Smooth muscle cell of the brain vasculature (primary cell): Measurements from ENCODE around the gene DYNLT3.

Experiments
- DNase-seq: peaks from one replicate; pipeline ENCODE4 v3.0.0-alpha.2; 2012; ENCODE audit warnings: low read depth, low spot score

Gene DYNLT3, protein sequence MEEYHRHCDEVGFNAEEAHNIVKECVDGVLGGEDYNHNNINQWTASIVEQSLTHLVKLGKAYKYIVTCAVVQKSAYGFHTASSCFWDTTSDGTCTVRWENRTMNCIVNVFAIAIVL

DNA sequence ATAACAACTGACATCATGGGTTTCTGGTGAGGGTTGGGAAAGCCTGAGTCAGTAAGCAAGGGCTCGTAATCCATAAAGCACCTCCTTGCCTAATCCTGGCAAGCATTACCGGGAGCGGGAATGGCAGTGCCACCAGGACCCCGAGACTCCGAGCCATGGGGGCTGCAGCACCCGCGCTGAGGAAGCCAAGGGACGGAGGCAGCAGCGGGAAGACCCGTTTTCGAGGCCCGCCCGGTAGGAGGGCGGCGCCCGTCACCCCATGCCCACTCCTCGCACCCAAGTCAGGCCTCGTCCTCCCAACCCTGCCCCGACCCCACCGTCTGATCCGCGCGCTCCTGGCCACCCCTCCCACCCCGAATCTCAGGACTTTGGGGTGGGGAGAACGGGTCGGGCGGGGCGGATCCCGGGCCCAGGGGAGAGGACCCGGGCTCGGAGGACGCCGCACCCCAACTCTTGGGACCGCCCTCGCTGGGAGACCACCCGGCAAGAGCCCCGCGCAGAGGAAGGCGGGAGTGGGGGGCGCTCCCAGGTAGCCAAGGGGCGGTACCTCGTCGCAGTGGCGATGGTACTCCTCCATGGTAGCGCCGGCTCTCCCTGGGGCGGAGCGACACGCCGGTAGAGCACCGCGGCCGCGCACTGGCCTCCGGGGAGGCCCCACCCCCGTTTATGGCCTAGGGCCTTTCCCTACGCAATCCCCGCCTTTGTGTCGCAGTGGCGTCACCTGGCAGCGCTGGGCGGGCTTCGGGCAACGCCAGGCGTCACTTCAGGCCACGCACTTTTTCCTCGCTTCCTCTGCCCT, at the start of gene DYNLT3:
DYNLT3 (minus strand) TSS at position 638 of the 799 bp plus-strand sequence; CDS start at position 577, 61 bp downstream.
- no peak for DNase-seq

DNA sequence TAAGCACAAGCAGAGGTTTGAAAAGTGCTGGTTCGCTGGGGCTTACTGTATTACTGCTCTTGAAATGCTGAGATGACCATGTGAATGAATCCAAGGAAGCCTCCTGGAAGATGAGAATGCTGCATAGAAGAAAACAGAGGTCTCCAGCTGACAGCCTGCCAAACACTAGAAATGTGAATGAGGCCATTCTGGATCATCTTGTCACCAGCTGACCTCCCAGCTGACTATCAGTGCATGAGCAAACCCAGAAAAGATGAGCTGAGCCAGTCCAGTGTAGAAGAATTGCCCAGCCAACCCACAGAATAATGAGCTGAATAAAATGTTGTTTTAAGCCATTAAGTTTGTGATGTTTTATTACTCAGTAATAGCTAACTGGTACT, 49.1 kb upstream of the DYNLT3 start:
- no peak for DNase-seq

DNA sequence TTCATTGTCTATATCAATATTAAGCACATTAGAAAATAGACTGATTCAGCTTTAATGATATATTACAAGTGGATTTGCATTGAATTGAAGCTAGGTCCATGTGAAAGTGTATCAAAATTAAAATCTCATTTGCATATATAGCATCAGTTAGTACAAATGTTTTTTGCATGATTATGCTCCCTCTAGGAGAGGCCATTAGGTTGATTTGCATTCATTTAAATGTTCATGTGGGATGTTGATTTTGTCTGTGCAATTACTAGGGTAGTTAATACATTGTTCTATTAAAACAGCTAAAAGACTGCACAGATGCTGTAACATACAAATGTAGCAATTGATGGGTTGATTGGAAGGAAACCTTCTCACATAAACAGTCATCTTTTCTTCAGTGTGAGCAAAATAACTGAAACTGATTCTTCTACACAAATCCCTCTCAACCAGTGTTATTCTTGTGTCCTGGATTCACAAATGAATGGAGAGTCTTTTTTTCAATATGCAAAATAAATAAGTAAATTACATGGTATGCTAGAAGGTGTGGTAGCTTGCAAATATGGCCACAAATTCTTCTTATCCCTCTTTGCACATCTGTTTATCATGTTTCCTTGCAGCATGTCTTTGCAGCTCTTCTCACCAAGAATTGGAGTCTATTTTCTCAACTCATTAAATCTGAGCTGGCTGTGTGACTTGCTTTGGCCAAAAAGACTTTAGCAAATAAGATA, 48.6 kb upstream of the DYNLT3 start:
- no peak for DNase-seq

DNA sequence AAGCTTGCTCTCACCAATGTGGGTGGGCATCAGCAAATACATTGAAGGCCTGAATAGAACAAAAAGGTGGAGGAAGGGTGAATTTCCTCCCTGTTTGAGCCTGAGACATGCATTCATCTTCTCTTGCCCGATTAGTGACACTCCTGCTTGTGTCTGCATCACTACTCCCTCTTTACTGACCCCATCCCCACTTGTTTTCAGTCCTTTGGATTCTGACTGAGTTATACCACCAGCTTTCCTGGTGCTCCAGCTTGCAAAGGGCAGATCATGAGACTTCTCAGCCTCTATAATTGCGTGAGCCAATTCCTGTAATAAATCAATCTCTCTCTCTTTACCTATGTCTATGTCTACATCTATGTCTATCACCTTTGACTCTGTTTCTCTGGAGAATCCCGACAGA, 47.4 kb upstream of the DYNLT3 start:
- DNase-seq, result no peak

DNA sequence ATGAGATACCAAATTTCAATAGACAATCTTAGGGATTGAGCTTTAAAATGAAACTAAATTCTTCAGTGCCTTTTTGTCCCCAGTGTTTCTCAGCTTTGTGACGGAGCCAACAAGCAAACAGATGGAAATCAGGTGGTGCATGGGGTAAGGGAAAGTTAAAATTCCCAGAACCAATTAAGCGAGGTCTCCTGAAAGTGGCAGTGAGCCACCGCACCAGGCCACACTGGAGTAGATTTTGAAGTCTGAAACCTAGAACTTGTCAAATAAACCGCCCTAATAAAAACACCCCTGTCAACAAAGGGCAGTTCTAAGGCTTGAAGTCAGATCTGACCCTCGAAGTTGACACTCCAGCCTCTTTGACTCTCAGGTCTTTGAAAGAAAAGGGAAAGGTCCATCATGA, 40.6 kb upstream of the DYNLT3 start:
- DNase-seq, result no peak

DNA sequence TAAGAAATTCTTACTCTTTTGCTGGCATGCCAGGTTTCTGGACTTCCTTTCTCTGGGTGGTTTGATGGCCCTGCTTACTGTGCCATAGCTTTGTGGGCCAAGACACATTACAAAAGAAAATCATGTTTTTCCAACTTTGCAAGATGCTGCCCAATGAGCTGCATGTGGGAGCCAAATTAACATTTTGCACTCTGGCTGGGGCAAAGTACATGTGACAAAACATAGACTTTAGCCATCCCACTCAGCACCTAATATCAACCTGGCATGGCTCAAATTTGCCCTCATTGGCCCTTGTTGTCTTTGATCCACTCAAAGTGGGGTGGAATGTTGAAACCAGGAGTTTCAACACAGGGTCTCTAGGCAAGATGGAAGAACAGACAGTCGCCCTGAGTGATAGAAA, 40.0 kb upstream of the DYNLT3 start:
- DNase-seq, result no peak

DNA sequence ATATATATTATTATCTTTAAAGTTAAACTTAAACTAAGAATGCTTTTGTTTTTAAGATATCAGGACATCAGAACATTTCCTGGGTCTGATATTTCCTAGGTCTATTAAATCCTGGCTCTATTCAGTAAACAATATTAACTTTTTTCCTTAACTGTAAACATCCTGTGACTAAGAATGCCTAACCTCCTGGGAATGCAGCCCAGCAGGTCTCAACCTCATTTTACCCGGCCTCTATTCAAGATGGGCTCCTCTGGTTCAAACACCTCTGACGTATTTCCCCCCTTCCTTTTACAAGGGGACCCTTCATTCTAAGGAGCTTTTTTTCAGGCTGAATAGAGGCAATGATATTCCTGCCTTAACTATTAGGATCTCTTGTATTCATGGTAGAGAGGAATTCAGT, 35.8 kb upstream of the DYNLT3 start:
- no peak for DNase-seq

DNA sequence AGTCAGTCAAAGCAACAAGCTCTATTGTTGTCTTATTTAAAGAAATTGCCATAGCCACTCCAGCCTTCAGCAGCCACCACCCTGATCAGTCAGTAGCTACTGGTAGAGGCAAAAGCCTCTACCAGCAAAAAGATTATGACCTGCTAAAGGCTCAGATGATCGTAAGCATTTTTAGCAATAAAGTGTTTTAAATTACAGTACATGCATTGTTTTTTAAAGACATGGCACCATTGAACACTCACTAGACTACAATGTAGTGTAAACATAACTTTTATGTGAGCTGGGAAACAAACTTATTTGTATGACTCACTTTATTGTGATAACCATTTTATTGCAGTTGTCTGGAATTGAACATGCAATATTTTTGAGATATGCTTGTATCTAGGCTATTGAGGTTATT, 32.3 kb upstream of the DYNLT3 start:
- no peak for DNase-seq

DNA sequence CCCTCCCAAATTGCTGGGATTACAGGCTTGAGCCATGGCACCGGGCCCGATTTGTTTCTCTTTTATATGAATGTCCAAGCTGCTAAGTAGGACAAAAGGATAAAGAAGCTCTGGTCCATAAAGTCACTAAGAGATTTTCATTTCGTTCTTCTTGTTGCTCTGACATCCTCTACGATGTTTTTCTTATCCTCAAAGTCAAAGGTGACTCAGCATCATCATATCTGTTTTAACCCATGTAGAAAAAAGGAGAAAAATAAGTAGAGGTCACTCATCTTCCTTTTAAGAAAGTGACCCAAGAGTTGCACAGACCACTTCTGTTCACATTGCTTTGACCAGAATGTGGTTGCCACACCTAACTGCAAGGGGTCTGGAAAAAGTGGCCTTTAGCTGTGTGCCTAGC, 29.3 kb upstream of the DYNLT3 start:
- no peak for DNase-seq

DNA sequence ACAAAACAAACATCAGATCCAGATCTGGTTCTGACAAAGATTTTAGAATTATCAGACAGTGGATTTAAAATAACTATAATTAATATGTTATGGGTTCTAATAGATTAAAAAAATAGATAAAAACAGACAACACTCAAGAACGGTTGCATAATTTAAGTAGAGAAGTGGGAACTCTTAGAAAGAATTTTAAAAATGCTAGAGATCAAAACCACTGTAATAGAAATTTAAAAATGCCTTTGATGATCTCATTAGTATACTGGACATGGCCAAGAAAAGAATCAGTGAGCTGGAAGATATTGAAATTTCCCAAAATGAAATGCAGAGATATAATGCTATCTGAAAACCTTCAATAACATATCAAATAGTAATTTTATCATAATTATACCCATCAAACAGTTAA, 28.3 kb upstream of the DYNLT3 start:
- no peak for DNase-seq

DNA sequence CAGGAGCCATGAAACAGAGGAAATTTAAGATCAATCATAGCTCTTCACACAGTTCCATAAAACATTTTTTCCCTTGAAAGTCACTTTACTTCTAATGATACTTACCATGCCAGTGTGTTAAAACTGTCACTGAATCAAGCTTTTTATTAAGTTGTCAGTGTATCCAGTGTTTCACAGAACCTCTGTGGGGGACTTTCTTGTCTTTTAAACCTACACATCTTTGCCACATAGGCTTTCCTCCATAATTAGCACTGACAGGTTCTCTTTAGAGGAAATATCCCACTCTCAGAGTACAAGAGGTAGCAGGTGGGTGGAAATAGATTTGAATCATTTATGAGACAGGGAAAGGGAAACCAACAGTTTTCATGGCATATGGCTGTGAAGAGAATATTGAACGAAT, 25.8 kb upstream of the DYNLT3 start:
- DNase-seq, result no peak

DNA sequence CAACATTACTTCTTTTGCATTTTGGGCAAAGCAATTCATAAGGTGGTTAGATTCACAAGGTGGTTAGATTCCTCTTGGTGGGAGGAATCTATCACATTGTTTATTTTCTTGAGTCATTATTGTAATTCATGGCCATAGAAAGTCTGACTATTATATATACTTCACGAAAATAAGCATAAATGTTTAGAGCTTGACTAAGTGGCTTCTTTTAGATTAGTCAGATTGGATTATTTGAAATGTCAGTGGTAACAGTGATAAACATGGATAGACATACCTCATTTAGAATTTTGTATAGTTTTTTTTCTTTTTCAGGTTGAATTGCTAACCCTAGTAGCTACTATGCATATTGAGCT, 24.9 kb upstream of the DYNLT3 start:
- no peak for DNase-seq

DNA sequence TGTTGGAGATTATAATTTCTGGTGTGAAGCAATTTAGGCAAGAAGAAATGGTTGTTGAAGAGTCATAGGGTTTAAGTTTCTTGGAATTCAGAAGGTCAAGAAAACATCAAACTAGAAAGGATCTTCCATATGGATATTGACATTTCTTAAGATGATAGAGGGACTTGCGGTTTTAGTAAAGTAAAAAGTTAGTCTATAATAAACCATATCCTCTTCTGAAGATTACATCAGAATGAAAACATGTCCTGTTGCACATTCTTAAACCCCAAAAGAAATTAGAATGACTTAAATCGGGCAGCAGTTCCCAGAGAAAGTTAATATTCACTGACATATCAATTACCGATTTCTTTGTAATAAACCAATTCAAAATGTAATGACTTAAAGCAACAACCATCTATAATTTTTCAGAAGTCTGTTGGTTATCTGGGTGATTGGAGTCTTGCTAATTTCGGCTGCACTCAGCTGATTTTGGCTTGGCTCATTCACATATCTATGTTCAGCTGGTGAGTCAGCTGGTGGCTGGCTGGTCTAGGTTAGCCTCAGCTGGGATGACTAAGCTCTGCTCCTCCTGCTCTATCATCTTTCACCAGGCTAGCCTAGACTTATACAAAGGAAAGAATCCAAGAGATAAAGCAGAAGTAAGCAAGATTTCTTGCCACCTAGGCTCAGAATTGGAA, 24.4 kb upstream of the DYNLT3 start:
- peak; percentile 47 for DNase-seq

DNA sequence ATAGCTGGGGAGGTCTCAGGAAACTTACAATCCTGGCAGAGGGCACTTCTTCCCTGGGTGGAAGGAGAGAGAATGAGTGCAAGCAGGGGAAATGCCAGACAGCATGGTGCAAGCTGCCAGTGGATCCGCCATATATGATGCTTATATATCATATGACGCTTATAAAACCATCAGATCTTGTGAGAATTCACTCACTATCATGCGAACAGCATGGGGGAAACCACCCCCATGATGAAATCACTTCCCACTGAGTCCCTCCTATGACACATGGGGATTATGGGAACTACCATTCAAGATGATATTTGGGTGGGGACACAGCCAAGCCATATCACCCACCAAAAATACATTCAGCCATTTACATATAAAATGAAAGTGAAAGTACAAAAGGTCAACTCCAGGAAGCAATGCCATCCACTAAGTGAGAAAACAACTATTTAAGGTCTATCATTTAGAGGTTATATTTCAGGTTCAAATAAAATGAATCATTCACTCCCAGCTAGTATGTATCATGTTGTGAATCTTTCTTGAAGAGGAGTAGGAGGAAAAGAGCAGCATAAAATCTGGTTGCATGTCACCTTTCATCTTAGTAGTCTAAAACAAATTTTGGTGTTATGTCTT, 20.3 kb upstream of the DYNLT3 start:
- DNase-seq, result no peak

DNA sequence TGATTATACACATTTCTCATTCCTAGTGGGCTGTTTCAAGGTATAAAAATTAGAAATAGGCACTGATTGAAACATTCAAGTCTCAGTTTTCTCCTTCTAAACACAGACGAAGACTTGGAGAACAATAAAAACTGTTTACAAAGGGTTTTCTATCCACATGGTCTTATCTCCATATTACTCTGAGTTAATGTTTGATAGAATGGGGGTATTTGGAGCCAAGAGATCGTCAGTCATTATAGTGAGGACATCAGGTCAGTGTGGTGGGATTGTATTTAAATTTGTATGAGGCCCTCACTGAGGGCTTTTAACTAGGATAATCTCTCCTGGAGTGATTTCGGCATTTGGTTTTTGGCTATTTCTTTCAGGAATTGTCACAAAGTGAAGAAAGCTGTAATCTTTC, 16.4 kb upstream of the DYNLT3 start:
- no peak for DNase-seq

DNA sequence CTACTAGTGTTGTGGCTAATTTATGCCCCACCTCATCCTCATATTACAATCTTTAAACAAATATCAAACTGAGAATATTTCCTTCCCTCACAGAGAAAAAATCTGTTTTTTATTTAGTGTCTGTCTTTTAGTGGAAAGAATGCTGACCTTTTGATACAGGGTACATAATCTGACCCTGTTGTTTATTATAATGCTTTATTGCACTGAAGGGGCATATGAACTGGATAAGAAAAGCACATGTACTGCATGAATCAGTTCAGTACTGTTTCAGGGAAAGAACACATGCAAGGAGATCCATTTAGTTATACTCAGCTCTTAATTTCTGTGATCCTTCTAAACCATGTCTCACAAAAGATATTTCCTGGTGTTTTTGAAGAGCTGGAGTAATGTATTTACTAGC, 15.5 kb upstream of the DYNLT3 start:
- no peak for DNase-seq

DNA sequence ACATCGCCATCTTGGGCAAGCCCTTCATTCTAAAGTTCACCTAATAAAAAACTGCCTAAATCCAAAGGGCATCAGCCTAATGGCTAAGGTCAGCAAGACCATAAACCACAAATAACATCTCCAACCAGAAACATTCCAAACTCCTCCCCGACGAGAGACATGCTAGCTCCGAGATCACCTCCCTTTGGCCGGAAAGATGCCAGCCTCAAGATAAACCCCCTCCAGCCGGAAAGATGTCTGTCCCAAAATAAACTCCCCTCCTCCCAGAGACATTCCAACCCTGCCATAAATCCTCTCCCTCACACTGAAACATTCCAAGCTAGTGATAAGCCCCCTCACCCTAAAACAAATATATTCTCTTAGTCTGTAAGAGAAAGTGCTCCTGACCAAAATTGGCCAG, 13.3 kb upstream of the DYNLT3 start:
- DNase-seq, result no peak

DNA sequence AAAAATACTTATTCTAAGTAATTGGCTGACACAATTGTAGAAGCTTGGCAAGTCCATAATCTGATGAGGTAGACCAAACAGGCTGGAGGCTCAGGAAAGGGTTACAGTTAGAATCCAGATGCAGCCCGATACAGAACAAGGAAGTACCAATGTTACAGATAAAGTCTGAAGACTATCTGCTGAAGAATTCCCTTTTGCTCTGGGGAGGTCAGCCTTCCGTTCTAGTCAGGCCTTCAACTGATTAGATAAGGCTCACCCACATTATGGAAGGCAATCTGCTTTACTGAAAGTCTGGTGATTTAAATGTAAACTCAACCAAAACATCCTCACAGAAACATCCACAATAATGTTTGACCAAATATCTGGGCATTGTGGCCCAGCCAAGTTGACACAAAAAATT, 7.4 kb upstream of the DYNLT3 start:
- DNase-seq, result no peak

DNA sequence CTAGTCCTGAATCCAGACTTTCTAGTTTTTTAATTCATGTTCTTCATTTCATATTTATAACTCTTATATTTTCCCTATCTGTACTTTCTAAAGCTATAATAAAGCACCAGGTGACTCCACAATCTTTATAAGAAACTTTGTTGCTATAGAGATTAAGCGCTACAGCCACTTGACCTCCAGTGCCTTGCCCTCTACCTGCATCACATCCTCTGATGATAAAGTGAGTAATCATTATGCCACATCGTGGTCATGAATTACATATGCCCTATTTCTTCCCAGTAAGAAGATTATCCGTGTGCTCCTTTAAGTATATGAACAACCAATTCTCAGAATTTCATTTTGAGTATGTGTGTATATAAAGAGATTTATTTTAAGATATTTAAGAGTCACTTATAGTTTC, 6.8 kb upstream of the DYNLT3 start:
- DNase-seq, result no peak

DNA sequence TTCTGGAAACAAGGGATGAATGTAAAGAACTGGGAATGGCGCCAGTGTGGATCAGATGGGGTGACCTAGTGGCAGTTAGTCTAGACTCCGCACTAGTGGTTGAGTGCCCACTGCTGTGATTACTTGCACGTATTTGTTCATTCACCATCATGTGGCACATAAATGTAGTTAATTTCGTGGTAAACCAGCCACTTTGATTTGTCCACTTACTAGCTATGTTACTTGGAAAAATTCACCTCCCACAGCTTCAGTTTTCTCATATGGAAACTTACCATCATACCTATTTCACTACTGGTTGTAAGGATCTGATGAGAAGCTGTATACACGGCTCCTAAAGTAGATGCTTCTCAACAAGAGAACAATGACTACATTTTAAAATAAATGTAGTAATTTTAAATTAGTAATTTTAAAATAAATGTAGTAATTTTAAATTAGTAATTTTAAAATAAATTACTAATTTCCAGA, 394 bp upstream of the DYNLT3 start:
- DNase-seq, result no peak

DNA sequence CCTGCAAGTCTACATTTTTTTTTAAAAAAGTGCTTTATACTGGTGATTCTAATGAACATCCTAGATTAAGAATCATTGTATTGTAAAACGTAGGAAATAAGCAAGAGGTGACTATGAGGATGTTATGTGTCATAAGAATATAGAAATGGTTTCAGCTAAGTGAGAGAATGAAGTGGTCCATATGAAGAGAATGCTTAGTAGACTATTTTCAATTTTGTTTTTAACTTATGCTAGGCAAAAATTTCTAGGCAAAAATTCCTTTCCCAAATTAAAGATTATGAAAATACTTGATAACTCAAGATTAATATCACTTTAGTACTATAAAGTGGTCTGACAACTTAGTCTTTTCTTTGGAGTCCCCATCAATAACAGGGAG, 825 bp downstream of the DYNLT3 start:
- DNase-seq, result no peak

DNA sequence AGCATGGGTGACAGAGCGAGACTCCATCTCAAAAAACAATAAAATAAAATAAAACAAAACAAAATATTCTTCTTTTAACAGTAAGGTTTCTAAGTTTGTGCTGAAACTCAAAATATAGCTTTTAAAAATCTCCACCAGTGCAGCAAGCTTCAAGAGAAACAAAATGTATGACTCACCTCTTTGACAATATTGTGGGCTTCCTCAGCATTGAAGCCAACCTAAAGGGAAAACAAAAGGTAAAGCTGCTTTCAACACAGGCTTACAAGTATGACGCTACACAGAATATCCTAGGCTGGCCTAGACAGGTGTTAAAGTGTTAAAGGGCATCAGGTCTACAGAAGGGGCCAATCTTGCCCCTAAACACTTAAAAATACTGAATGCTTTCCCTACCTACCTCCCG, 1.2 kb downstream of the DYNLT3 start:
- DNase-seq, result no peak
